Measurements from ENCODE around the gene MGMT.

DNA sequence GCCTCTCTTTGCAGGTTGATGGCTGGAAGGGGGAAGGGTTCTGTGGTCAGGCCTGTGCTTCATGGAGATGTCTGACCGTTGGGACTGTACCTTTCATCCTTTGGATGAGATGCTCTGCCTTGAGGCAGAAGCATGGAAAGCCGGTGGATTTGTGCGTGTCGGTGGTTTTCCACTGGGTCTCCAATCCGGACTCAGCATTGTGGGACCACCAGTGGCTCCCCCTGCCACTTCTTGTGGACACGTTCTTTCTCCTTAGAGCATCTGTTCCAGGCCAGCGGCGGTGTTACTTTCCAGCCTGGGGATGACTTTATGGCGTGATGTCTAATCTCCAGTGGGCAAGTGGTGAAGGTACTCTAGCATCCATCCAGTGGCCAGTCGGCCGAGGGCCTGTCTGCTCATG lies 178.4 kb downstream of the MGMT start:
- TF ChIP-seq, protein P1, sequence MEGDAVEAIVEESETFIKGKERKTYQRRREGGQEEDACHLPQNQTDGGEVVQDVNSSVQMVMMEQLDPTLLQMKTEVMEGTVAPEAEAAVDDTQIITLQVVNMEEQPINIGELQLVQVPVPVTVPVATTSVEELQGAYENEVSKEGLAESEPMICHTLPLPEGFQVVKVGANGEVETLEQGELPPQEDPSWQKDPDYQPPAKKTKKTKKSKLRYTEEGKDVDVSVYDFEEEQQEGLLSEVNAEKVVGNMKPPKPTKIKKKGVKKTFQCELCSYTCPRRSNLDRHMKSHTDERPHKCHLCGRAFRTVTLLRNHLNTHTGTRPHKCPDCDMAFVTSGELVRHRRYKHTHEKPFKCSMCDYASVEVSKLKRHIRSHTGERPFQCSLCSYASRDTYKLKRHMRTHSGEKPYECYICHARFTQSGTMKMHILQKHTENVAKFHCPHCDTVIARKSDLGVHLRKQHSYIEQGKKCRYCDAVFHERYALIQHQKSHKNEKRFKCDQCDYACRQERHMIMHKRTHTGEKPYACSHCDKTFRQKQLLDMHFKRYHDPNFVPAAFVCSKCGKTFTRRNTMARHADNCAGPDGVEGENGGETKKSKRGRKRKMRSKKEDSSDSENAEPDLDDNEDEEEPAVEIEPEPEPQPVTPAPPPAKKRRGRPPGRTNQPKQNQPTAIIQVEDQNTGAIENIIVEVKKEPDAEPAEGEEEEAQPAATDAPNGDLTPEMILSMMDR (conservative IDR thresholded peaks at IDR 0.05): no peak
- no peak for TF ChIP-seq EZH2 (IDR thresholded peaks at IDR 0.05; ENCODE audit: low read depth)

All from PC-9 (cell line).